Measurements from ENCODE around the gene ST6GAL1.

Gene ST6GAL1

GRCh38 chr3:186915806-186916796, 14.2 kb upstream of the ST6GAL1 start:
- no peak for DNase-seq (ENCODE audit: low read depth in 2 of 2)

DNA sequence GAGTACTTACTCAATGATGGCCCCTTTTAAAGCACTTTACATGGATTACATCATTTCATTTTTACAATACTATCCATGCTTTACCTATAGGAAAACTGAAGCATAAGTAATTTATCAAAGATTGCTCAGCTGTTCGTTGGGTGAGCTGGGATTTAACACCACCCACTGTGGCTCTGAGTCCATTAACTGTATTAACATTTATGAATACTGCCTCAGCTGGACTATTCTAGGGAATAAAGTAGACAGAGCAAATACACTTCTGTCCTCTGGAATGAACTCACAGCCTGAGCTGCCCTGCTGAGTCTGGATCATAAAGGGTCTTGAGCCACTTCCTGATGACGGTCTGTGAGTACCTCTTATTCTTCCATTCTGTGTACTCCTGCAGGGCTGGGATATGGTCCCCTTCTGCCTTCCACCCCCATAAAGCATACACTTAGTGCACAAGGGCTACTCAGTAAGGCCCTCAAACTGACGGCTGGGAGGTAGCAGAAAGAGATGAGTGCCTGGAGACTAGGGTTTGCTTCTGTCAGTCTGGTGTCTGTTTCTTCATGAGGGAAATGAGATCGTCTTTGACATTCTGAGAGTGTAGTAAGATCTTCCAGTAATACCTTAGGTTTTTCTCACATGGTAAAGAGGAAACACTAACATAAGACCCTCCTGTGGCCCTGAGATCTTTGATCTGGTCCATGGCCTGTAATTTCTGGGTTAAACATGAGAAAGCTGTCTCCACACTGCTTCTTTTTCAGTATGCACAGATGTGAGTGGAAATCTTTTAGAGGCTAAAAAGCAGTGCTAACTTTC, 12.6 kb upstream of the ST6GAL1 start:
- DNase-seq (ENCODE audit: low read depth in 2 of 2): no peak

- no peak for DNase-seq (ENCODE audit: low read depth in 2 of 2)
These were observed 10.0 kb upstream of the ST6GAL1 start for GRCh38 chr3:186920301-186920700.

DNA sequence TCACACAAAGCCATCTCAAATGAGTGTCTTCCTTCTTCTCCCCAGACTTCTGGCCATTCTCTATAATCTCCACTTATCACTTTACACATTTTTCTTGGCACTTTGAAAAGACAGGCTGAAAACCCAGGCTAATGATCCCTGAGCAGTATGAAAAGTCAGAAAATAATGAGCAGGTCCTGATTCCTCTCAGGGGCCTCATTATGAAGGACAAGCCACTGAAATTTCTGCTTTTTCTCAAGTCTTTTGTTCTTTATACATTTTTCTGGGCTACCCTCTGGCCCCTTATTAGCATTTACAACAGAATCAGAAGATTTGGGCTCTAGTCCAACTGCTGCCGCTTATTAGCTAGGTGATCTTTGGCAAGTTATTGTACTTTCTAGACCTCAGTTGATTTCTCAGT, 9.5 kb upstream of the ST6GAL1 start:
- DNase-seq (ENCODE audit: low read depth in 2 of 2): no peak

DNA sequence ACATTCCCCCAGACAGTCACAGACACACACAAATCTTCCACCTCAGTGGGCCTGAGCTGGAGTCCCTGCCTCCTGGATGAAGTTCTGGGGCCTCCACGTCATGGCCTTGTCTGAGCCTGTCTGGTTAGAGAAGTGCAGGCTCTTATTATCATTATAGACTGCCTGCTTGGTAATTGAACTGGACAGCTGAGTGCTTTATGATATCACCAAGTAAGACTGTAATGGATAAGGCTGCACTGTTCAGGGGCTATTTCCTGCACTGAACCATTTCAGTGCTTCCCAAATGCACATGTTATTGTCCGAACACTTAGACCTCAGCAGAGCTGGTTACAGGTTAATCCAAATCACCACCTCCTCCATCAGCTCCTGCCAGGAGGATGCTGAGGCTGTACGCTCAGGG, 8.7 kb upstream of the ST6GAL1 start:
- no peak for DNase-seq (ENCODE audit: low read depth in 2 of 2)

DNA sequence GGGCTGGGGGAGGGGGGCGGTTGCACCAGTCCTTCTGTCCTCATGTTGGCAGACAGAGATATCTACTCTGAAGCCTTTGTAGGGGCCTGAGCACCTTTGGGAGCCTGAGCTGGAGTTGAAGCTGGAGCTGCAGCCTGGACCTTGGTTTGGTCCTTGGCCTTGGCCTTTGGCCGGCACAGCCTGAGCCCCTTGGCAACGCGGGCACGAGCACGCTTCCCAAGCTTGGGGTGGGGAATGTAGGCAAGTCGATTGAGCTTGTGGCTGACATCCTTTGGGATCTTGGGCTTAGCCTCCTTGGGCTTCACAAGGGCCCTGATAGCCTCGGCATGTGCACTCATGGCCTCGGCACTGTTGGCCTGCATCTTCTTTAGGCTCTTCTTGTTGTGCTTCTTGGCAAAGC, 8.1 kb upstream of the ST6GAL1 start:
- no peak for DNase-seq (ENCODE audit: low read depth in 2 of 2)

DNA sequence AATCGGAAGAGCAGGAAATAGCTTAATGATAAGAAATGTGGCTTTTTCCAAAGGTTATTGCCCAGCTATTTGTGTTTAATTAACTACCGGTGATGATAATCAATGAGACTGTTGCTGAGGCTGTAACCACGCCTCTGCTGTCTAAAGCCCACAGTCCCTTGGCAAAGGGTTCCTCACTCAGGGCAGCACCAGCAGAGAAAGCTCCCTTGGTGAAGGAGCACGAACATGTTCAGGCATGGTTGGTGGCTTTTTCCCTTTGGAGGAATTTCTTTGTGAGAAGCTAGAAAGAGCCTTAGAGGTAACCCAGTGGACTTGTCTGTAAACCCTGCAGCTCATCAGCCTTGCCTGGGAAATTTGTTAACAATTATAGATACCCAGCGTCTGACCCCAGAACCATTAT, 7.5 kb upstream of the ST6GAL1 start:
- no peak for DNase-seq (ENCODE audit: low read depth in 2 of 2)

- no peak for DNase-seq (ENCODE audit: low read depth in 2 of 2)
These were observed 7.1 kb upstream of the ST6GAL1 start for GRCh38 chr3:186923241-186923640.

GRCh38 chr3:186925826-186926225, 4.5 kb upstream of the ST6GAL1 start:
- no peak for DNase-seq (ENCODE audit: low read depth in 2 of 2)

- no peak for DNase-seq (ENCODE audit: low read depth in 2 of 2)
These were observed 1.1 kb upstream of the ST6GAL1 start for GRCh38 chr3:186929186-186929585.

GRCh38 chr3:186929685-186930084, 641 bp upstream of the ST6GAL1 start:
- DNase-seq (ENCODE audit: low read depth in 2 of 2): no peak

DNA sequence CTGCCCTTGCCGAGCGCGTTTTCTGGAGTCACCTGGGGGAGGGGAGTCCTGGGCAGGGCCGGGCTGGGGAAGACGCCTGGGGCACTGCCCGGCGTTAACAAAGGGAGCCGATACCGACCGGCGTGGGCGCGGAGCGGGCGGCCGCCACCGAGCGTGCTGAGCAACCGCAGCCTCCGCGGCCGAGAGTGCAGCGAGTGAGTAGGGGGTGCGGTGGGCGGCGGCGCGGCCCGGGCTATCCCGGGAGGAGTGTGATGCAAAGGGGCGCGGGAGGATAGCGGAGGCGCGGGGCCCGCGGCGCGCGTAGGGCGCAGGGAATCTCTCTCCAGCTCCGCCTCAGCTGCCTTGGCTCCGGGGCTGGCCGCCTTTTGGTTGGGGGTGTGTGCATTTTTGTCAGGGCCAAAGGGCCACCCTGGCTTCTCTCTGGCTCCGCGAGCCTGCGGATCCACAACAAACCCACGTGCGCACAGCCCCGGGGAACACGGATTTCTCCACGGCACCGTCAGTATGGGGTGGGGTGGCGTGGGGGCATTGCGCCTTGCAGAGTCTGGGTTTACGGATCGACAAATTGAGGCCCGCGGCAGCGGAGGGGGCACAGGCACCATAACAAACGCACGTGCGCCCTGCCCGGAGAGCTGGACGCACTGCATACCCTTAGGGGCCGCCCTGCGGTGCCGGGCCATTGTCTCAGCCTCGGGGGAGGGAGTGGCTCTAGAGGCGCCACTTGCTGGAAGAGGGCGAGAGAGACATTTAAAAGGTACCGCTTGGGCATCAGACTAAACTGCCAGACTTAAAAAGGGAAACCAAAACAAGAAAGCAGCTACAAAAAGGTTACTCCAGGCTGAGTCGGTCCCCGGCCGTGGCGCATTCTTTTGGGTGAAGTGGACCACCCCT, 560 bp downstream of the ST6GAL1 start:
- peak; percentile 31 to 42 for DNase-seq (ENCODE audit: low read depth in 2 of 2)

DNA sequence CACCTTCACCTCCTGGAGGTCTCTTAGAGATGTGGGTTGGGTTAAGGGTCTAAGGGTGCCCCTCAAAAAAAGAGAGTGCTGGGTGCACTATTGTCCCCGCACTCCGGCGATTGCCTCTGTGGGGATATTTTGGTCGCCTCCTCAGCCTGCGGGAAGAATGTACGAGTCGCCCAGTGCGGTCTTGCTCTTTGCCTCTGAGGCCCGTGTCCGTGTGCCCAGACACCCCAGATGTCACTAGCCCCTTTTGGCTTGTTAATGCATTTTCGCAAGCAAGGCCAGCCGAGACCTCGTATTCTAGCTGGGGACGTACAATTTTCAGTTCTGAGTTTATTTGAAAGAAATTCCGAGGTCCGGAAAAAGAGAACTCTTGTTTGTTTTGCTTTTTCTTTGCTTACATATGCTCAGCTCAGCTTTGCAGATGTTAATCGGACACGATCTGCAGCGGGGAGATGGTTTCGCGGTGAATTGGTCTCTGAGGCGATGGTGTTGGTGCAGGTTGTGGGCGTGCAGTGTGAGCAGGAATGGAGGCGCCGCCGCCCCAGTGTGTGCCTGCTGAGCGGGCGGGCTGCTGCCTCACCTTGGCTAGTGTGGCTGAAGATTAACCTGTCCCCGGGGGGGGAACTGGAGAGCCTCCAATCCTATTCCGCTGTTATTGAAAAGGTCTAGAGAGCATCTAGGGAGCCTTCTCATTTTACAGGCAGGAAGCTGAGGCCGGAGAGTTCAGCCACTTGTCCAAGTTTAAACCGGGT, 1.4 kb downstream of the ST6GAL1 start:
- peak; percentile 51 to 67 for DNase-seq (ENCODE audit: low read depth in 2 of 2)

DNA sequence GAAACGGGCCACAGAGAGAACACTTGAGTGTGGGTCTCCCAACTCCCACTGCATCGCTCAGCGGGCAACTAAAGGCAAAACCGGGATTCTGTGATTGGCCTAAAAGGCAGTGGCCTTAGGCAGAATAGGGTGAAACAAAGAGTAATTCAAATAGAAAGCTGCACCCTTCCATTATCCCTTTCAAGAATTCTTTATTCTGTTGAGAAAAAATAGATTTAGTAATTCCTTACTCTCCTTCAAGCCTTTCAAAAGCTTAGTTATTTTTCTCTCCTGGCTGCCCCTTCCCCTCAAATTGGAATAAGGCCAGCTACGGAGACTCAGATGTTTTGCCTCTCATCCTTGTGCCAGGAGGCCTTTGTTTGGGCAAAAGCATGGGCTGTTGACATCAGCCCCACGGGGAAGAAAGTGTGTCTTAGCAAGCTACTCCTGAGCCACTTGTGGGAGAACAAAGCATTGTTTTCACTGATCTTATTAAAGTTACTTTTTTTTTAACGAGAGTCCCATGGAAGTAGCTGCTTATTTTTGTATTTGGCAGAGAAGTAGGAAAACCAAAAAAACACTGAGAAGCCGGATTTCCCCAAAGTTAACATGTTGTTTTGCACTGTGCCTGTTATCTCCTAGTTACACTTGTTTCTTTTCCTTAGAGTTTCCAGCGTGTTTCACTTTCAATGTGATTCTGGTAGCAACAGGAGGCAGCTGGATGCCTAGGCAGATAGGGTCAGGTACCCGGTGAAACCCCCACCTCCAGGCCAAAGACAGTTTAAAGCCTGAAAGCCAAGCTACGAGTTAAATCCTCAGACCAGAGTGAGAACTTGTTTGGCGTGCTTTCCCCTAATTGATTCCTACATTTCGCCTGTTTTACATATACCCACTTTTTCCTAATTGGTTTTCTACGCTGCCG, 2.2 kb downstream of the ST6GAL1 start:
- no peak for DNase-seq (ENCODE audit: low read depth in 2 of 2)

DNA sequence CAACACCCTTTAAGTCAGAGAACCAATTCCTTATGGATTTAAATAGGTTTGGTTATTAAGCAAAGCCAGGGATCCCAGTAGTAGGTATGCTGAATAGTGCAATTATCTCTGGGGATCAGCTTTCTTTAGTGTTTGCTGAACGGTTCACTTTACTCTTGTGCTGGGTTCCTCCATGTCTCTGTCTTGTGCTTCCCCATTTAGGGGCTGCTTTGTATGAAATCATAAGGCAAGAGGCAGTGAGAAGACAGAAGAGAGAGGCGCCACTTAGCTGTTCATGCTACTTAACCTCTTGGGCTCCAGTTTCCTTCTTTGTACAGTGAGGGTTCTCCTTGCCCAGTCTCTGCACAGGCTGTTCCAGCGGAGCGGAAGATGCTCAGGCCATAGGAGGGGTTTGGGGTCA, 3.5 kb downstream of the ST6GAL1 start:
- DNase-seq (ENCODE audit: low read depth in 2 of 2): no peak

- DNase-seq (ENCODE audit: low read depth in 2 of 2): no peak
These were observed 4.8 kb downstream of the ST6GAL1 start for GRCh38 chr3:186935133-186935532.

DNA sequence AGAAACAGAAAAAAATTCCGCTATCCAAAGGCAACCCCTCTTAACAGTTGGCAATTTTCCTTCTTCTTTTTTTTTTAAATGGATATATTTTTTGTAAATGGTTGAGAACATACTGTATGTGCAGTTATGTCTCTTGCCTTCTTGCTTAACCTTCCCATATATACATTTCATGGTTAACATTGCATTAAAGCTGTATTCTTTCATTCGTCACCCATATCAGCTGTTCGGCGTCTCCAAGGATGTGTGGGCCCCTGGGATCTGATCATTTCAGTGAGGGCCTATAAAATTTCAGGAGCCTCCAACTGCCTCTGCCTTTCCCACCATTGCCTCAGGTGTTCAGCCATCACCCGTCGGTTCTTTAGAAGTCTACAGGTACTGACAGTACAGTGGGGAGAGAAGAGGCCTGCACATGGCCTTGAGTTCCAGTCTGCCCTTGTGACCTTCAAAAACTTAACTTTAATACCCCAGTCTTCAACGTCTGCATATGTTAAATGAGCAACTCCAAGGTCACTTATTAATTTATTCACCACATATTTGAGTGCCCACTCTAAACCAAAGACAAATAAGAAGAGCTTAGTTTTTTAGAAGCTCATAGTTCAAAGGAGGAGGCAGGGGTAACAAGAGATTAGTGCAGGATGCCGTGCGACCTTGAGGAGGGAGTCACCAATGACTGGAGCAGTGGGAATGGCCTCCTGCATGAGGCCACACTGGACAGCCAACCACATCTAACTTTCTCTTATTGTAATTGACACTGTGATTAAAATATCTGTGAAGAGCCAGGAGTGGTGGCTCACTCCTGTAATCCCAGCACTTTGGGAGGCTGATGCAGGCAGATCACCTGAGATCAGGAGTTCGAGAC, 6.9 kb downstream of the ST6GAL1 start:
- no peak for DNase-seq (ENCODE audit: low read depth in 2 of 2)

DNA sequence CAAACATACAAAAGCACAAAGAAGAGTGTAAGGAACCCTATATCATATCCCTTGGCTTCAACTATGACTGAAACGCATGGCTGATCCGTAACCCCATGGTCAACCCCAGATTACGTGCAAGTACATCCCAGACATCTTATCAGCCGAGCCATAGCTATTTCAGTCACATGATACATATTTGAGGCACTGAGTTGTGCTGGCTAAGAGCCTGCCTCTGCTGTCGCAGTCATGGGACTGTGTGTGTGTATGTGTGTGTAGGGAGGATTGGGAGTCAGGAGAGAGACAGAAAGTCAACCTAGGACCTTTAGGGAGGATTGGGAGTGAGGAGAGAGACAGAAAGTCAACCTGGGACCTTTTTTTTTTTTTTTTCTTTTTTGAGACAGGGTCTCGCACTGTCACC, 8.4 kb downstream of the ST6GAL1 start:
- DNase-seq (ENCODE audit: low read depth in 2 of 2): no peak

DNA sequence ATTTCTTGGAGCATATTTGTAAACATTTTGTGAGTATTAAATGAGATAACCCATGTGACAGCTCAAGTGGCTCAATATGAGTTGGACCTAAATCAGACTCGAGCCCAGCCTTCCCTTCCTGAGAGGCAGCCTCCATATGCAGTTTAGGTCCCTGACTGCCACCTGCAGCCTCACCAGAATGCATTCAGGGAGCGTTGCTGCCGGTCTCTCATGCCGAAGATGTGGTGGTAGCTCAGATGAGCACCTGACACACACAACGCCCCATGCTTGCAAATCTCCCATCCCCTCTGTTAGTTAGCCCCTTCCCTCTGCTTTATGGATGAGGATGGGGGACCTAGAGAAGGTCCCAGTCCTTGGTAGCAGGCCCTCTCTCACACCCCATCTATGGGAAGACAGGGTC, 9.2 kb downstream of the ST6GAL1 start:
- no peak for DNase-seq (ENCODE audit: low read depth in 2 of 2)
